Stimulated activated CD8-positive, alpha-beta memory T cell treated with anti-CD3 and anti-CD28 coated beads, Interleukin-7, amount 100 ng/mL, for 24 hours (primary cell): ENCODE results near the gene SH3GL1.
A peak's percentile ranks its signal among the peaks of the same experiment; 100 is the strongest.

Source experiments
- DNase-seq: peaks from one replicate; pipeline ENCODE4 v3.0.0-alpha.2; 2020; ENCODE audit warnings: low read depth

Gene SH3GL1

DNA sequence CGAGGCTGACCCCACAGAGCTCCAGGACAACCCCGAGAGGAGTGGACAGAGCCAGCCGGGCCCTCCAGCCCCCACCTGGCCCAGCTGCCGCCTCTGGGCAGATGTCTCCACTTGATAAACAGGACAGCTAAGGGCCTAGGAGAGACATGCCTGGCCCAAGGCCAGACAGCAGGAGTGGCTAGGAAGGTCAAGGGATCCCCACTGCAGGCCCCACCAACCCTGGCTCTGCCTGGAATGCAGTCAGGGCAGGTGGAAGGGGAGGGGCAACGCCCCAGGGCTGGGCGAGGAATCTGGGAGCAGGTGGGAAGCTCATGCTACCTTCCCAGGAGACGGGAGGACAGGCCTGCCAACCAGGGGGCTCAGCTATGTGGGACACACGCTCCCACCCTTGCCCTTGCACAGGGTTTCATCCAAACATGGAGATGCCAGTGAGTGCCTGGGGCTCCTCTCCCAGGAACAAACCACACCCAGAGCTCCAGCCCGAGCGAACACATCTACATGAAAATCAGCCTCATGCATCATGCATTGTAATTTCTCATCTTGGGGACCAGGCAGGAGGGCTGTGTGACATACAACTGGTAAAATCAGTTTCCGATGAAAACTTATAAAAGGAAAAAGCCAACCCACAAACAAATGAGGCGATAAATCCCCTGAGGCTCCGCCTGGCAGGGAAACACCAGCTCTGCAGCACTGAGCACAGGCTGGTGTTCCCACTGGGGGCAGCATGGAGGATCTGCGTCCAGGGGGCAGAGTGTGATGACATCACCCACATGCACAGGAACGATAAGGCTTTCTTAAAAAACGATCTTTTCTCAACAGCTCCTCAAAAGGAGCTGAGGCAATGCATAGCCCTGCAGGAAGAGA, 25.0 kb downstream of the SH3GL1 start:
- no peak for DNase-seq

DNA sequence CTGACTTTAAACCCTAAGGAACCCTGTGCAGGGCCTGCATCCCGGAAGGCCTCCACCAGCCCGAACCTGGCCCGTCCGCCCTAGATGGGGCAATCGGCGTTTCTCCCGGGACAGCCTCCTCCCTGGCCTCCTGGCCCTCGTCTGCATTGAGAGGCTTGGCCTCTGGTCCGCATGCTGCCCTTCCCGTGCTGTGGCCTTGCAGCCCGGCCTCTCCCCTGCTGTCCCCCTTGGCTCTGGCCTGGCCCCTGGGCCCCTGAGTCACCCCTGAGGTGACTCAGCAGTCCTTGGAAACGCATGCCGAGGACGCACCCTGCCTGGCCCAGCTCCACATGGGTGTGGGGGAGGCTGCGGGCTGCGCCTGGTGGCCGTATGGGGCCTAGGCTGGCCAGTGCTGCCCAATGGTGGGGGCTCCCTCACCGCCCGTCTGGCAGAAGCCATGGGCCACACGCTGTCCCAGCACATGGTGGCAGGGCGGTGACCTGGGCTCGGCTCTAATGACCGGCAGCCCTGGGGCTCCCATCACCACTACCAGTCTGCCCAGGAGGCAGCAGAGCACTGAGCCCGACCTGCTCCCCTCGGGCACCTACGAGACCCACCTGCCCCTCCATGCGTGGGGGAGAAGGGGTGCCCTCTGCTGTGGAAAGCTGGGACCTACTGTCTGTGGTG, 25.7 kb downstream of the SH3GL1 start:
- DNase-seq: no peak

DNA sequence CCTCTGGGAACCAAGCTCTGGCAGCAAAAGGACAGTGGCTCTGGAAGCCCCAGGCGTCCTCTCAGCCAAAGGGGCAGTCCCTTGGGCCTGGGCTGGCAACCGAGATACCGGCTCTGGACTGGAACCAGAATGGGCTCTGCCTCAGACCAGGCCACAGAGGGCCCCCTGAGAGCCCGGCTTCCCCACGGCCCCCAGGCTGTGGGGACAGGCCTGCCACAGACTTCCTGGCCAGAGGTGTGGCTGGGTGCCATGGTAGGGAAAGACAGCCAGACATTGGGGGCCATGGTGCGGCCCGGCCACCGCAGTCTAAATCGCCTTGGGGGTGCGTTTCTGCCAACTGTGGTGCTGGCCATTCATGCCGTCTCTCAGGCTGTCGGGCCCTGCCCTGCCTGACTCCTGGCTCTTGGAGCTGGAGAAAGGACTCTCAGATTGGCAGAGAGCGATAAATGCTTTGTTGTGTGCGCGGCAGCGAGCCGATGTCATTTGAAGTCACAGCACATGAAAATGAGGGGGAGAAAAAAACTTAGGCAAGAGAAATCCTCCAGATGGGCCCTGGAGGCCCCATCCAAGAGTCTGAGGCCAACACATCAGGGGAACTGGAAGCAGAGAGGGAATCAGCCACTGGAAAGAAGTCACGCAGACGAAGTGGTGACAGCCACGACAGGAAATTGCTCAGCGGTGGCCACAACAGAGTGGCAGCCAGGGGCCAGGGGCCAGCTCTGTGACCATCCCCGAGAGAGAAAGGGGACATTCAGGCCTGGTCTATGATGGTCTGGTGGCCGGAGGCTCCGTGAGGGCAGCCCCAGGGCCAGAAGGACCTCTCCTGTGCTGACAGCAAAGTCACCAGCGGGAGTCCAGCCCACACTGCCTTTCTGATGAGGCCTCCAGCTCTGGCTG, 26.5 kb downstream of the SH3GL1 start:
- no peak for DNase-seq

GRCh38 chr19:4373013-4373367, 27.4 kb downstream of the SH3GL1 start:
- DNase-seq: no peak

- no peak for DNase-seq
Measured at GRCh38 chr19:4372165-4373012, 28.0 kb downstream of the SH3GL1 start.

GRCh38 chr19:4371247-4372164, 28.8 kb downstream of the SH3GL1 start:
- no peak for DNase-seq

GRCh38 chr19:4370418-4371041, 29.8 kb downstream of the SH3GL1 start:
- DNase-seq: no peak

DNA sequence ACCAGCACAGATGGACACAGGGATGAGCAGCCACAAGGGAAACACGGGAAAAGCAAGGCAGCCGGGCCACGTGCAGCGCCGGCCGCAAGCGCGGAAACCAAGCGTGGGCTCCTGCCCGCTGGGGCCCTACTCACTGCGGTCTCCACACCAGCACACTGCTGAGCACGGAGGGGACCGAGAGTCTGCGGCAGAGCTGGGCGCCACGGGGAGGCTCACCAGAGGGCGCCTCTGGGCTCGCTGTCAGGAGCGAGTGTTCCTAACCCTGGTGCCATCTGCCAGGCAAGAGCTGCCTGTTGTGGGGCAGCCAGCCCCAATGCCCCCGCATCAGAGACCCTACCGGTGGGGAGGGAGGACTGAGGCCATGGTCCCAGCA, 30.5 kb downstream of the SH3GL1 start:
- DNase-seq: peak; percentile 48

DNA sequence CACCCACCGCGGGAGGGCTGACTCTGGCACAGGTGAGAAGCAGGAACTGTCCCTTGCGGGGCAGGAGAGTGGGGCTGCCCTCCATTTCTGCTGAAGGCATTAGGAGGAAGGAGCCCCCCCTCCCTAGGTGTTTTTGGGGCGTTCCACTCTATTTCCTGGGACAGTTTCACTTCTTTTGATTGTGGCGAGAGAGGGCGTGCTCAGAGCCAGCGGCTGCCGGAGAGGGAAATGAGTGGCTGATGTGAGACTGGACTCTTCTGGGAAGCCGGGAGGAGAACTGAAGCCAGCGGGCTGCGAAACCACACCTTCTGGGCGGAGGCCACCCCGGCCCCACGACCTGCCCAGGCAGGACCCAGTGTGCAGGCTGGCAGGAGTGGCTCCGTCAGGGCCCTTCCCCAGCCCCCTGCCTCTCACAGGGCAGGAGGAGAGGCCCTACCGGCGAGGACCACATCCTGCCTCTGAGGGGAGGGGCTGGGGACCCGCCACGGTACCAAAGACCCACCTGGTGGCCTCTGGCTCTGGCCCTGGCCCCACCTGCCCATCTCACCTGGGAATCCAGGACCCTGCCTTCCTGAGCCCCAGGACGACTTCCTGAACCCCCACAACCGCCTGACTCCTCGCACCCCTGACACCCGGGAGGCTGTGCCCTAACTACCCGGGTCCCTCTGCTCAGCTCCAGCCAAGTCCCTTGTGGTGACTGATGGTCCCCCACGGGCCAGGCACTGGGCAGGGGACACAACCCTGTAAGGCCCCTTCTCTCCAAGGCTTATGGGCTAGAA, 31.0 kb downstream of the SH3GL1 start:
- DNase-seq: peak; percentile 32

- no peak for DNase-seq
Measured at GRCh38 chr19:4368128-4368820, 32.1 kb downstream of the SH3GL1 start.

DNA sequence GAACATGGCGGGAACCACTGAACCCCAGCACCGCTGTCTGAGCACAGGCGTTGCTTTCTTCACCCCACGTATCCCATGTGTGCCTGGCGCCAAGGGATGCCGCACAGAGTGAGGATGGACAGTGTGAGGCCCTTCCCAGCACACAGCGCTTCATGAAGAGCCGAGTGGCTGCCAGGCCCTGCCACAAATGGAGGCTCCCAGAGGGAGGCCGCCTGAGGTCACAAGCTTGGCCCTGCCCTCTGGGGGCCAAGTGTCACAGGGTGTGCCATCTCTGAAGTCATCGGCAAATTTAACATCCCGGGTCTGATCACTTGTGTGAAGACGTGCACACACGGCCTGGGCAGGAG, 32.6 kb downstream of the SH3GL1 start:
- no peak for DNase-seq

DNA sequence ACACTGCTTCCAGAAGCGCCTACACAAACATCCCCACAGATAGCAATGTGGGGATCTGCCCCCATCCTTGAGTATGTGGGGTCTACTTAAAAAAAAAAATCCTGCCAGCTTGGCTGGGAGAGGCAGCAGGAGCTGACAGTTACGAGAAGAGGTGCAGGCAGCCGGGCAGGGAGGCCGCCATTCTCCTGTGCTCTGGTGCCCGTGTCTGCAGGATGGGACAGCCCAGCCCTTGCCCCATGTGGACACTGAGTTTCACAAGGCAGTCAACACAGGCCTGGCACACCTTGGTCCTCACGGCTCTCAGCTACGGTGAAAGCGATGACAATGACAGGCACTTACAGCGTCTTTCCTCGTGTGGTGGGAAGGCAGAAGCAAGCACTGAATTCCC, 33.0 kb downstream of the SH3GL1 start:
- no peak for DNase-seq

DNA sequence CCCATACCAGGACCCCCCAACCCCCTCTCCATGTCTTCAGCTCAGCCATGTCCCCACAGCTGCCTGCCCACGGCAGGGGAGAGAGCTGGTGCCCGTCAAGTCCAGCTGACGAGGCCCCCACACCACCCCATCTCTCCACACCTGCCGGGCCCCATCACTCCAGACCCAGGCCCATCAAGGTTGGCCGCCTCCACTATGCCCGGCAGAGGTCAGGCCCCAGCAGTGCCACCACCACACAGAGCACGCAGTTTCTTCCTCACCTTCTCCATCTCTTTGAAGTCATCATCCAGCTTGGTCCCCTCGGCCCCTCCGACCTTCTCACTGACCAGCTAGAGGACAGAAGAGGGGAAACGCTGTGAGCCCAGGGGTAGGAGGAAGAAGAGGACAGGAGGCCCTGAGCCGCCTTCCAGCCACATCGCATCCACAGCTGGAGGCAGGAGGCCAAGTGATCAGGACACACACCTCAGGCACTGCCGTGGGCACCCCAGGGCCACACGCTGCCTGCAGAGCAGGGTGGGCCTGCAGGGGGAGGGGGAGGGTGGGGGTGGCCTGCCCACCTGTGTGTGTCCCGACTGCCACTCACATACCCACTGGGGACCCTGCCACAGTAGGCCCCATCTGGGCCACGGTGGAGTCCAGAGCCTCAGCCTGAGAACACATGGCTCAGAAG, 33.5 kb downstream of the SH3GL1 start:
- DNase-seq: no peak

DNA sequence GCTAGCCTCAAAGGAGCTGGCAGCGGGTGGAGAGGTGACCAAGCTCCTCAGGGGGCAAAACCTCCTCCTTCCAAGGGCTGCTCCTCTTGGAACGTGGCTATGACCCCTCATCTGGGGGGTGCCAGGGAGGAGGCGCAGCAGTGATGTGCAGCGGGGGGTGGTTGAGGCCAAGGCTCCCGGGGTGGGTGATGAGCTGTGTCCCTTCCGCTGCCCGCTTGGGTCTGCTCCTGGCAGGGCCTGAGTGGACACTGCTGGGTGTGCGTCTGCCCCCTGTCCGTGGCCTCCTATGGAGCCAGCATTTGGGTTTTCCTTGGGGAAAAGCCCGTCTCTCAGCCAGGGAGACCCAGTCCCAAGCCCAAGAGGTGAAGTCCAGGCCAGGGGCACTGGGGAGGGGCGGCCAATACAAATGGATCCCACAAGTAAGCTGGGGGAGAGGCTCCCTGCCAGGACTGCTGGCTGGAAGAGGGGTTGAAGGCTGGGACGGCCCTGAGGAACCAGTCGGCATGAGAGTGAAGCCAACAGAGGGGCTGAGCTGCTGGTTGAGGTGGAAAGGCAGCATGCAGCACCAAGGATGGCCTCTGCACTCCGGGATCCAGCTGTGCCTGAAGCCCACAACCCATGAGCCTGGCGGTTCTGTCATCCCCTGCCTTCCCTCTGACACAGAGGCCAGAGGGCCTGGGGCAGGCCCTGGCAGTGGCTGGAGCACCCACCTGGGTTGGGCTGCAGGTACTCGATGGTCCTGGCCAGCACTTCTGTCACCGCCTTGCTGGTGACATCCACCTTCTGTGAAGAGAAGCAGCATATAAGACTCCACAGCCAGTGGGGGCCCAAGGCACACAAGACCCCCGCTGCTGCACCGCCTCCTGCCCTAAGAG, 34.3 kb downstream of the SH3GL1 start:
- no peak for DNase-seq

DNA sequence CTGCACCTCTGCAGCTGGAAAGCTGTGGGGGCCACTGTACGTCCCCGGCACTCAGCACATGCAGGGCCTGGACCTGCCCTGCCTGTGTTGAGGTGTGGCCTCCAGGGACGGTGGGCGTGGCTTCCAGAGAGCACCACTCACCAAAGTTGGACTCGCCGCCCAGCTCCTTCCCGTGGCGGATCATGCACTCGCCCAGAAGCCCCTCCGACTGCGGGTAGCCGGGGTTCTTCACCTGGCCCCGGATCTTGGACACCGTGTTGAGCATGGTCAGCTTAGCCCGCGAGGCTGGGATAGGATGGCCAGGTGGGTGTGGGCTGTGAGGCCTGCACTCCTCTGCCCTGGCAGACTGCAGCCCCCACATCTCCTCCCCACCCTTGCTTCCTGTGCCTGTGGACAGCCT, 35.0 kb downstream of the SH3GL1 start:
- no peak for DNase-seq

DNA sequence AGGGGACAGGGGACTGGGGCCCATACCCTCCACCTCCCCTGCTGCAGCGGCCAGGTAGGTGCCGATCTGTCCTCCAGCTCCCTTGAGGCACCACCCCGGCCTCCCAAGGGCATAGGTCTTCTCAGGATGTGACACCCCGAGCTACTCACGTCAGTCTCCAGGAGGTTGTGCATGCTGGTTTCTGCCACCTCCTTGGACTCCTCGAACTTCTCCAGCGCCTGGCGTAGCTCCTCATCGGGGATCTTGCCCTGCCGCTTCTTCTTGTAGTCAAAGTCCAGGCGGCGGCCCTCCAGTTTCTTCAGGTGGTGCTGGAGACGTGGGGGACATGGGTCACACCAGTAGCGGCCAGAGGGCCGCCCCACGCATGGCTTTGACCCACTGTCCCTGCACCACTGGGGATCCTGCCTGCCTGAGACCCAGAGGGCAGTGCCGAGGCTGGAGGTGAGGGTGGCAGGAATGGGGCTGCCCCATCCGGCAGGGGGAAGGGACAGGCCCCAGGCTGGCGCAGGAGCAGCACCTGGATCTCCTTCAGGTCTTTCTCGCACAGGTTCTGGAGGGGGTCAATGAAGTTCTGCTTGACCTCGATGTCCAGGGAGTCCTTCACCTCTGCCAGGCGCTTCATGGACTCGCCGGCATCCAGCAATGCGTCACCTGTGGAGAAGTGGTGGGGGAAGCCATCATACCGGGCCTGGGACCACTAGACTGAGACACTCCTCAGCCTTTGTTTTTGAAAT, 36.6 kb downstream of the SH3GL1 start:
- no peak for DNase-seq
